GM21619 (cell line): ENCODE measurements around the gene TRMT112.
A peak's percentile ranks its signal among the peaks of the same experiment; 100 is the strongest.
"Not testable (repeated sequence)": the region's sequence is repeated elsewhere in the genome, so short reads cannot be mapped to it uniquely, and the experiment has no call there.

Experiments
- ATAC-seq: cut with Tn5 transposase; IDR thresholded peaks from one replicate; pipeline ENCODE4 v1.9.1; 2021; ENCODE audit not compliant: unreplicated experiment

TRMT112 gene

GRCh38 chr11:64313491-64314145, 3.7 kb downstream of the TRMT112 start:
- no peak for ATAC-seq

GRCh38 chr11:64312947-64313346, 4.4 kb downstream of the TRMT112 start:
- no peak for ATAC-seq

- not testable (repeated sequence) for ATAC-seq
Observed at GRCh38 chr11:64307795-64308194, 9.6 kb downstream of the TRMT112 start.

DNA sequence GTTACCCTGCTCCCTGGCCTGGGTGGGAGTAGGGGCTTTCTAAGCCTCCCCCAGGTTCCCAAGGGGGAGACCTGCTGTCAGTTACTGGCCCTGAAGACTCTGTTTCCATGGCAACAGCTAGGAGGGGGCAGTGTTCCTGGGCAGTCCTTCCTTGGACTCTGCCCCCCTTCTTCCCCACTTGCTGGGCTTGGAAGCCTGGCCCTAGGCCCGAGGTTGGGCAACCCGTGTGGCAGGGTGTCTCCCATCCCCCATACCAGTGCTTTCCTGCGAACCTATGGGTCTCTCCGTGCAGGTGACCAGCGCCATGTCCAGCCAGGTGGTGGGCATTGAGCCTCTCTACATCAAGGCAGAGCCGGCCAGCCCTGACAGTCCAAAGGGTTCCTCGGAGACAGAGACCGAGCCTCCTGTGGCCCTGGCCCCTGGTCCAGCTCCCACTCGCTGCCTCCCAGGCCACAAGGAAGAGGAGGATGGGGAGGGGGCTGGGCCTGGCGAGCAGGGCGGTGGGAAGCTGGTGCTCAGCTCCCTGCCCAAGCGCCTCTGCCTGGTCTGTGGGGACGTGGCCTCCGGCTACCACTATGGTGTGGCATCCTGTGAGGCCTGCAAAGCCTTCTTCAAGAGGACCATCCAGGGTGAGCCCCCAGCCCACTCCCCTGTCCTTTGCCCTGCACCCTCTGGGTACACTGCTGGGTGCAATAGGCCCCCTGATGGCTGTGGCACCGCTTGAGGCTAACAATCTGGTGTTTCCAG, 10.3 kb downstream of the TRMT112 start:
- ATAC-seq = no peak

DNA sequence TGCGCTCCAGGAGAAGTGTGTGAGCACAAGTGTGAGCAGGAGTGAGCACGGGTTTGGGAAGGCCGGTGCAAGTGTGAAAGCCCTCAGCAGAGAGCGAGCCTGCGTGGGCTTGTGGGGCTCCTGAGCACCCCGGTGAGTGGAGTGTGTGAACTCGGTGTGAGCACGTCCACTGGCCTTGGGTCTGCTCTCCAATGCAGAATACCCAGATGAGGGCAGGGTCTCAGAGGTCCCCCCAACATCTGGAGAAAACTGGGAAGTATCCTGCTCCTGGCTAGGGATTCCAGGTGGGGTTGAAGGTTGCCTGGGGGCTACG, 10.8 kb downstream of the TRMT112 start:
- no peak for ATAC-seq

DNA sequence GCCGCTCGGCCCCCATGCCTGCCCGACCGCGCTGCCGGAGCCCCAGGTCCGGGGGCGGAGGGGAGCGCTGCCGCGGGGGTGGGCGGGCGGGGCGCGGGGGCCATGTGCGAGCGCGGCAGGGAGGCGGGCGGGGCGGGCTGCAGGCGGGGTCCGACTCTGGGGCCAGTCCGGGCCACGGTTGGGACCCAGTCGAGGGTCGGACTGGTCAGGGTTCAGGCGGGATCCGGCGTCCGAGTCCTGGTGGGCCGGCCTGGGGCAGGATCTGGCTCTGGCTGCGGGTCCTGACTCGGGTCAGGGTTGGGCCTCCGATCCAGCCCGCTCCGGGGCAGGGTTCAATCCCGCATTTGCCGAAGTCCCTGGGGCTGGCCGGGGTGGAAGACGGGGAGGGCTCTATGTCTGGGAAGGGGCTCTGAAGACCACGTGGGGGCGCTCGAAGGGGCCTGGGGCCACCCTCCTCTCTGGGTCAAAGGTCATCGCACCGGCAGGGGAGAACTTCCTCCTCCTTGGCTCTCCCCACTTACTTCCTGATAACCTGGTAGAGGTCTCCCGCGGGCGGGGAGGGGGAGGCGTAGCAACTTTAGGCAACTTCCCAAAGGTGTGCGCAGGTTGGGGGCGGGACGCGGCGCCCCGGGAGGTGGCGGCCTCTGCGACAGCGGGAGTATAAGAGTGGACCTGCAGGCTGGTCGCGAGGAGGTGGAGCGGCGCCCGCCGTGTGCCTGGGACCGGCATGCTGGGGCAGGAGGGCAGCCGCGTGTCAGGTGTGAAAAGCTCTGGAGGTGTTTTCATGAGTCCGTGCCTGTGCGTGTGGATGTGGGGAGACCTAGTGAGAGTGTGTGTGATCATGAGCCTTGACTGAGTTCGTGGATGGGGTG, 11.4 kb downstream of the TRMT112 start:
- peak; percentile 28 for ATAC-seq

DNA sequence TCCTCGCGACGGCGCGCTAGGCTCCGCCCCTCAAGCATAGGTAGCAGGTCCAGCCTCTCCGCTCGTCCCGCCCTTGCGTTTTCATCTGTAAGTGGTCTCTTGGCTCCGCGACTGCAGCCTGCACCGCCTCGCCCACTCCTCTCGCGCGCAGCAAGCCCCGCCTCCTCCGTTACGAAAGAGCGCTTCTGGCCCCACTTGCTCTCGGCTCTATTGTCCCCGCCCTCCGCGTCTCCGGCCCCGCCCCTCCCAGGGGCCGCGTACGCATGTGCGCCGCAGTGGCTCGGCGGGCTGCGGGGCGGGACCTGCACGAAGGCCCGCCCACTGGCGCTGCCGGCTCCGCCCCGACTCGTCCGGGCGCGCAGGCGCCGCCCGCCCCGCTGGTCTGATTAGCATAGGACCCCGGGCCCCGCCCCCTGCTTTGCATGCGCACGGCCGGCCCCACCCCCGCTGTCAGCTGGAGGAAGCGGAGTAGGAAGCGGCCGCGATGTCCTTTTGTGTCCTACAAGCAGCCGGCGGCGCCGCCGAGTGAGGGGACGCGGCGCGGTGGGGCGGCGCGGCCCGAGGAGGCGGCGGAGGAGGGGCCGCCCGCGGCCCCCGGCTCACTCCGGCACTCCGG, 12.2 kb downstream of the TRMT112 start, which contains the start of gene ESRRA:
Gene ESRRA, plus strand, starts transcription at position 450 of the 616 bp plus-strand sequence. CDS start 1,656 bp downstream, outside the sequence.
- peak; percentile 54 for ATAC-seq

GRCh38 chr11:64304316-64305072, 12.9 kb downstream of the TRMT112 start:
- peak; percentile 17 for ATAC-seq

- ATAC-seq = no peak
Observed at GRCh38 chr11:64304032-64304315, 13.4 kb downstream of the TRMT112 start.

DNA sequence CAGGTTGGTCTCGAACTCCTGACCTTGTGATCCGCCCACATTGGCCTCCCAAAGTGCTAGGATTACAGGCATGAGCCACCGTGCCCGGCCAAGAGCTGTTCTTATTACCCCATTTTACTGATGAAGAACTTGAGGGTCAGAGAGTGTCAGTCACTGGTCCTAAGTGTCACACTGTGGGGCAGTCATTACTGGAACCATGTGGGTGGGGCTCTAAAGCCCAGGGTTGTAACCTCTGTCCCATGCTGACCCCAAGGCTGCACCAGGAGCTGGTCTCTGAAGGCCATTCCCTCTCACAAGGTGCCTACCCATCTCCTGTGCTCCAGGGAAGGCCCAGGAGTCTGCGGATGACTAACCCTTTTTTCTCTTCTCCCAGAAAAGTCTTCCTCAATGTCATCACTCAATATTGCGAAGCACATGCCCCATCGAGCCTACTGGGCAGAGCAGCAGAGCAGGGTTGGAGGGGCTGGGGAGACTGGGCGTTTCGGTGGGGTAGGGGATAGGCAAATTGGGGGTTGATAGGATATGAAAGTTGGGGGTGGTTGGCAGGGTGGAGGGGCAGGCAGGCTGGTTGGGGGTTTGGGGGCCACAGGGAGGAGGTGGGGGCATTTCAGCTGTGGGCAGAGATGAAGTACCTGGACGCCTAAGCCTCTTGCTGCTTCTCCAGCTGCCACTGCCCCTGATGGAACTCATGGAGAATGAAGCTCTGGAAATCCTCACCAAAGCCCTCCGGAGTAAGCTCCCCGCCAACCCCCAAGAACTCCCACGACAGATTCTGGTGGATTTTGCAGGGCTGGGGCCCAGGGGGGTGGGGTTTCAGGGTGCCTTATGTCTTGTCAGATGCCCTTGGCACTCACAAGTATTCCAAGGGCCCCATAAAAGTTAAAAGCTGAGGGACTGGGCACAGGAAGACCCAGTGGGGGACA, 14.0 kb downstream of the TRMT112 start:
- no peak for ATAC-seq

- no peak for ATAC-seq
Observed at GRCh38 chr11:64299847-64300648, 17.3 kb downstream of the TRMT112 start, which contains the start of gene CATSPERZ. Gene CATSPERZ (plus strand): TSS chr11:64300358. CDS start chr11:64300411, 53 bp downstream.

DNA sequence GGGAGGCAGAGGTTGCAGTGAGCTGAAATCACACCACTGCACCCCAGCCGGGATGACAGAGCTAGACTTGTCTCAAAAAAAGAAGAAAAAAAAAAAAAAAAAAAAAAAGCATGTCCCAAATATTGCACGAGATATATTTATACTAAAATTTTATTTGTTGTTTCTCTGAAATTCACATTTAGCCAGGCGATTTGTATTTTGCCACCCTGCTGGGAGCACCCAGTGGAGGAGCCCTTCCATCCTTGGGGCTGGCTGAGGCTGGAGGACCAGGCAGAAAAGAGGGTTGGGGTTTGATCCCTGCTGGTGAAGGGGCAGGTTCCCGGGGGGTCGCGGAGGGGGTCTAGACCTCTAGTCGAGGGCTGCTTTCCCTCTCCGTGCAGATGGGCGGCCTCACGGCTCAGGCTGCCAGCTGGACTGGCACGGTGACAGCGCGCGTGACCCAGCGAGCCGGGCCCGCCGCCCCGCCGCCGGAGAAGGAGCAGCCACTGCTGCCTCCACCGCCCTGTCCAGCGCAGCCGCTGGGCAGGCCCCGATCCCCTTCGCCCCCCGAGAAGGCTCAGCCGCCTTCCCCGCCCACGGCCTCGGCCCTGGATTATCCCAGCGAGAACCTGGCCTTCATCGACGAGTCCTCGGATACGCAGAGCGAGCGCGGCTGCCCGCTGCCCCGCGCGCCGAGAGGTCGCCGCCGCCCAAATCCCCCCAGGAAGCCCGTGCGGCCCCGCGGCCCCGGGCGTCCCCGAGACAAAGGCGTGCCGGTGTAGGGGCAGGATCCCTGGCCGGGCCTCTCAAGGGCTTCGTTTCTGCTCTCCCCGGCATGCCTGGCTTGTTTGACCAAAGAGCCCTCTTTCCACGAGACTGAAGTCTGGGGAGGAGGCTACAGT, 18.2 kb downstream of the TRMT112 start:
- no peak for ATAC-seq

DNA sequence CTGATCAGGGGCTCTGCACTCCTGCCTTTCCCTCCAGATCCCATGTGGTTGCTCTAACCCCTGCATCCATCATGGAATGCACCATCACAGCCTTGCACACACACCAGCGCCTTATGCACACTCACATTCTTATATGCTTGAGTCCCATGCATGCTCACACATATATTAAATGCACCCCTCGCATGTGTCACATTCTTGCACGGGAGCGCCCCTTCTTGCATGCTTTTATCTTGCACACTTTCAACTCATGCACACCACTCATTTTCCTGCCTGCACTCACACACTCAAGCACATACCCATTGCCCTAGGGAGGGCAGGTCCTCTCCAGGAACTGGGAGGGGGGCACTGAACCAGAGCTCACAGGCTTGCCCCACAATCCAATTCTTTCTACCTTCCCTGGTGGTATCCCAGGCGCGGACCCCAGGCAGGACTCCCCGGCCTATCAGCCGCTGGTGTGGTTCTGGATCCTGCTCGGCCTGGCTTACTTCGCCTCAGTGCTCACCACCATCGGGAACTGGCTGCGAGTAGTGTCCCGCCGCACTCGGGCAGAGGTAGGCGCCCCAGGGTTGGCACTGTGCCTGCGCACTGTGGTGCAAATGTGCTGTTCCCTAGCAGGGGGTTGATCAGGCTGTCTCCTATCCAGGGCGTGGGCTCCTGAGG, 19.5 kb downstream of the TRMT112 start:
- ATAC-seq = no peak

DNA sequence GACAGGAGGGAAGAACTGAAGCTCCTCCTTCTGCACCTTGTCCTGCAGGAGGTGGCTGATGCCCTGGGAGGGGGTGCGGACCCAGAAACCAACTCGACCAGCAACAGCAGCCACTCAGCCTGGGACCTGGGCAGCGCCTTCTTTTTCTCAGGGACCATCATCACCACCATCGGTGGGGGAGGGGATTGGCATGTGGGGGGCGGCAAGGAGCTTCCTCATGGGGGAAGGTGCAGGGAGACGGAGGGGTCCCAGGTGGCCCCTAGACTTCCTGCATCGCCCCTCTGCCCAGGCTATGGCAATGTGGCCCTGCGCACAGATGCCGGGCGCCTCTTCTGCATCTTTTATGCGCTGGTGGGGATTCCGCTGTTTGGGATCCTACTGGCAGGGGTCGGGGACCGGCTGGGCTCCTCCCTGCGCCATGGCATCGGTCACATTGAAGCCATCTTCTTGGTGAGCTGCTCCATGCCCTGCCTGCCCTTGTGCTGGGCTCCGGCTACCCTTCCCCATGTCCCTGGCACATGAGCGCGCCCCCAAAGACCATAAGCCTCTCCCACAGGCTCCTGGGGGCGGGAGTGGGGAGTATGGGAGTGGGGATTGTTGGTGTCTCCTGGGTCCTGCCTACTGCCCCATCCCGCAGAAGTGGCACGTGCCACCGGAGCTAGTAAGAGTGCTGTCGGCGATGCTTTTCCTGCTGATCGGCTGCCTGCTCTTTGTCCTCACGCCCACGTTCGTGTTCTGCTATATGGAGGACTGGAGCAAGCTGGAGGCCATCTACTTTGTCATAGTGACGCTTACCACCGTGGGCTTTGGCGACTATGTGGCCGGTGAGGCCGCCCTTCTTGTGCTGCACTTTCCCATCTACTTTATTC, 20.3 kb downstream of the TRMT112 start:
- ATAC-seq = no peak

DNA sequence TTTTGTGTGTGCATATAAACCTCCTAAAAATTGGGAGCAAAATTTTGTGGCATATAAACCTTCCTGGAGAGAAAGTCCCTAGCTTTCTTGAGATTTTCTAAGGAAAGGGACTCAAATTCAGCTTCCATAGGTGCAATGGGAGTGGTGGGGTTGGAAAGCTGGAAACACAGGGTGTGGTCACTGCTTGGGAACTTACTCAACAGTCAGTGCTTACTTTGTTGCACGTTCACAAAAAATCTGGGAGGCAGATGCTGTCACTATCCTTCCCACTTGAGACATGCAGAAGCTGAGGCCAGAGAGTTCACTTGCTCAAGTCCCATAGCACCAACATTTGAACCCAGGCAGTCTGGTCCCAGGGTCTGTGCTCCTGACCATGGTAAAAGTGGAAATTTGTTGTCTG, 21.1 kb downstream of the TRMT112 start:
- ATAC-seq = no peak

DNA sequence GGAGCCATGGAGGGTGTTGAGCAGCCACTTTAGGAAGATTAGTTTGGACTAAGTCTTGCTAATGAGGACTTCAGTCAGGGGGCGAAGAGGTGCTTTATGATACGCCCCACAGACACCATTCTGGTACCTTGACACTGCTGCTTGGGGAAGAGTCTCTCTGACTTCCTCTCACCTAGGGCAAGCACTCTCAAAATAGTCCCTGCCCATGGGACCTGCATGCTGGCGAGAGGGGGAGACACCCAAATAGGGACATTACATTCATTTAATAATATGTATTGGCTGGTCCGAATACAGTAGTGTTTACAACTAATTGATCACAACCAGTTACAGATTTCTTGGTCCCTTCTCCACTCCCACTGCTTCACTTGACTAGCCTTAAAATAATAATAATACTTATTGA, 21.6 kb downstream of the TRMT112 start:
- no peak for ATAC-seq
